IPS-NIHi7 (cell line): ENCODE data around the gene CEACAM21.
"Not testable (repeated sequence)": the region's sequence is repeated elsewhere in the genome, so short reads cannot be mapped to it uniquely, and the experiment has no call there.

Experiments
- DNase-seq: peaks from one replicate; pipeline ENCODE4 v3.0.0; 2012; ENCODE audit warnings: mixed read lengths; ENCODE audit errors: extremely low spot score

Gene CEACAM21

DNA sequence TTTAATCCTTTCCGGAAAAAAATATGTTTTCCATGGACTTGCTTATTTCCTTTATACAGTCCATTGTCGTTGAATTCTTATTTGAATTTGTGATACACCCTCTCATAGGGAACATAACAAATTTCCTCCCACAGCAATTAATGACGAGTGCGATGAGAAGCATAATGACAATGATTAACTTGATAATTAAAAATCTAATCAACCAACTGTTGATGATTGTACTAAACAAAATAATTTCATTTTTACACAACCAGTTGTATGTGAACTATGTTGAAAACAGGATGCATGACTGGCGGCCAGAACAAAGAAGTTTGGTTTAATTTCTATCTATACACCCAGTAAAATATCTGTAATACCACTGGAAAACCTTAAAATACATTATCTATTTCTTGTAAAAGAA, 26.1 kb upstream of the CEACAM21 start:
- DNase-seq, result no peak

DNA sequence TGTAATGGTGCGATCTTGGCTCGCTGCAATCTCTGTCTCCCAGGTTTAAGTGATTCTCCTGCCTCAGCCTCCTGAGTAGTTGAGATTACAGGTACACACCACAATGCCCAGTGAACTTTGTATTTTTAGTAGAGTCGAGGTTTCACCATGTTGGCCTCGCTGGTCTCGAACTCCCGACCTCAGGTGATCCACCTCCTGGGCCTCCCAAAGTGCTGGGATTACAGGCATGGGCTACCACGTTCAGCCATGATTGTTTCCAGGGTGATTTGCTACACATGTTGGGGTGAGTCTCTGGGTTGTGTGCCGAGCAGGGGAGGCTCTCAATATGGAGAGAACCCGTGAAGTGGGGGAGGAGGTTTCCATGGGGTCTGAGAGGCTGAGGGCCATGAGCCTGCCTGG, 24.8 kb upstream of the CEACAM21 start:
- no peak for DNase-seq

- no peak for DNase-seq
These were observed 24.3 kb upstream of the CEACAM21 start for GRCh38 chr19:41551711-41552110.

DNA sequence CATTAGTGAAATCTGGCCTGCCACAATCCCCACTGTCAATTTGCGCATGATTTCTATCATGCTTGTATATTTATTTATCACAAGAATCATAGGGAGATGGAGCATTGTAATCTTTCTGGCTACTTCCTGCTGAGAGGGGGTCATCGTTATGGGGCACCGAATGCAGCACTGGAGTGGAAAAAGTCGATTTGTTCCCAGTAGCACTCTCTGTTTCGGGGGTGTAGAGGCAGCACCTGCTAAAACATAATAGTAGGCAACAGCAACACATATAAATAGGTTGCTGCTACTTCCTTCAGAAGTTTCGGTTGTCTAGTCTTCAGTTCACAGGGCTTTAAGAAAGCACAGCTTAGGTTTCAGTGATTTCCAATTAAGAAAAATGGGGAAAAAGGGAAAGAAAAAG, 23.4 kb upstream of the CEACAM21 start:
- DNase-seq, result no peak

GRCh38 chr19:41553804-41554203, 22.2 kb upstream of the CEACAM21 start:
- no peak for DNase-seq

DNA sequence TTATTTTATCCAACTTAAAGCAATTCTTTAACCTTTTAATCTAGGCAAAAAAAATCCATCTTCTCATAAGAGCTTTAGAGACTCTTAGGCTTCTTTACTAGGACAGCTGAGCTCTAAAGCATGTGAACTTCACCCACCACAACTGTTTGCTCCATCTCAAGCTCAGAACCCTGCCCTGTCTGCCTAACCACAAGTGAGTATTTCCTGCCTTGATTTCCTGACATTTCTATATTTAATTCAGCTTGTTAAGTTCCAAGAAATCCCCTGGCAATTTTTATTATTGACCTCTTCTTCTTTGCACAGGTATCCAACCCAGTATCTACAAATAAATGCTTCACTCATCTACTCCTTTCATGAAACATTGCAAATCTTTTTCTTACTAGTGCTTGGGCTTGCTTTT, 21.1 kb upstream of the CEACAM21 start:
- DNase-seq, result no peak

GRCh38 chr19:41555748-41556147, 20.2 kb upstream of the CEACAM21 start:
- no peak for DNase-seq

- no peak for DNase-seq
These were observed 12.0 kb upstream of the CEACAM21 start for GRCh38 chr19:41563854-41564514.

- peak; percentile 35 for DNase-seq
These were observed 11.2 kb upstream of the CEACAM21 start for GRCh38 chr19:41564515-41565378.

DNA sequence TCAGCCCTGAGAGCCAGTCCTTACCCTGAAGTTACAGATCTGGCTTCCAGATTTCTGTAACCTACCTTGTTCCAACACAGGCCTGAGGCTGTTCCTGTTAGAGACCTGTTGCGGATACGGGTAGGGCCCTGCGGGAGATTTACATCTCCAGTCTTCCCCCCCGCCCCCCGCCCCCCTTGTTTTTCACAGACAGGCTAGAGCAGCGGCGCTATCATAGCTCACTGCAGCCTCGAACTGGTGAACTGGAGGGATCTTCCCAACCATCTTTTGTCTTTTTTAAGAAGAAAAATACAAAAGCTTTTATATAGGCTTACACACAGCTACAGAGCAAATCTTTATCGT, 10.6 kb upstream of the CEACAM21 start:
- no peak for DNase-seq

GRCh38 chr19:41566001-41566400, 10.0 kb upstream of the CEACAM21 start:
- no peak for DNase-seq

GRCh38 chr19:41569481-41570150, 6.3 kb upstream of the CEACAM21 start:
- DNase-seq, result no peak

- peak; percentile 26 for DNase-seq
These were observed 5.8 kb upstream of the CEACAM21 start for GRCh38 chr19:41570179-41570578.

DNA sequence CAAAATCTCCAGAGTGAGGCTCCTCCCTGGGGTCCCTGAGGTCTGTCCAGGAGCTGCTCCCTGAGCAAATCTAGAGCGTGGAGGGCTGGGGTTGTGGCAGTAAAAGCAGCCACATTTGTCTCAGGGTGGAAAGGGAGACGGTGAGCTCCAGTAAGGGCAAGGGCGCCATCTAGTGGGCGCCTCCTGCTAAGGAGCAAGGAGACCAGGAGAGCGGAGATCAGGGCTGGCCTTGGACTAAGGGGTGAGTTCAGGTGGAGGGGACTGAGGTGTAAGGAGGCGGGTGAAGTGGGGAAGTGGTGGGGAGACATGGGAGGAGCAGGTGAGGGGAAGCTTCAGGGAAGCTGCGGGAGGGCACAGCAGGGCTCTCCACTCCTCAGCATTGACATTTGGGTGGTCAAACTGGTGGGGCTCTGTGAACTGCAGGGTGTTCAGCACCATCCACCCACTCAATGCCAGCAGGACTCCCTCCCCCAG, 5.3 kb upstream of the CEACAM21 start:
- peak; percentile 85 for DNase-seq

GRCh38 chr19:41577144-41577830, 1.3 kb downstream of the CEACAM21 start:
- DNase-seq, result no peak

DNA sequence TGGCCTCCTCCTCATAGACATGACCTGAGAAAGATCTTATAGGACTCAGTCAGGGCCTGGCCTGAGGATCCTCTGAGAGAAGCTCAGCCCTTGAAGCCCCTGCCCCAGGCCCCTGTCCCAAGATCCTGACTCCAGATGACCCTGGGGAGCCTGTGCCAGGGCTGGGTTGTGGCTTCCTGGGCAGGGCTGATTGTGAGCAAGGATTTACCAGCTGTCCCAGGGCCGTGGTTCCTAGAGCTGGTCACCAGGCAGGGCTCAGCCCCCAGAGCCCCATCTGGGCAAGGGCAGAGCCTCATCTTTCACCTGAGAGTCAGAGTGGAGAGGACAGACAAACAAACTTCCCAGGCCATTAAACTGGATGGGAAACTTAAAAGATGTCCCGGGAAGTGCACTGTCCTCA, 1.9 kb downstream of the CEACAM21 start:
- DNase-seq, result no peak

- DNase-seq, result no peak
These were observed 2.9 kb downstream of the CEACAM21 start for GRCh38 chr19:41578886-41579285.

- not testable (repeated sequence) for DNase-seq
These were observed 5.1 kb downstream of the CEACAM21 start for GRCh38 chr19:41581068-41581467.

GRCh38 chr19:41582577-41583182, 6.7 kb downstream of the CEACAM21 start:
- not testable (repeated sequence) for DNase-seq

- no peak for DNase-seq
These were observed 8.4 kb downstream of the CEACAM21 start for GRCh38 chr19:41584260-41584810.

DNA sequence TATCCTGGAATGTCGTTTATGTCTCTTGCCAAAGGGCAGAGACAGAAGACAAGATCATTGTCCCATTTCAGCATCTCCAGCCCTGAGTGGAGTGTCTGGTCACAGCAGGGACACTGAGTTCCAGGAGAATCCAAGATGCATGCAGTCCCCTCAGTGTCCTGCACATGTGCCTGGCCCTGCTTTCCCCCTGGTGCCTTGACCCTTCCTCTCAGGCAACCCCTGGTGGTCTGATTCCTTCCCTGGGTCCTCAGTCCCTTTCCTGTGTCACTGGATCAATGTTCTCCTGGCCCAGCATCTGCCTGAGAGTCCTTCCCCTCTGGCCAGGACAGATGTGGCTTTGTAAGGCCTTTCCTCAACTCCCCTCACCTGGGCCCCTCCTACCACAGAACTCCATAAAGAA, 9.0 kb downstream of the CEACAM21 start:
- DNase-seq, result no peak
